Endothelial cell of umbilical vein (primary cell): ENCODE measurements around the gene MICALL2. TPM values are rescaled to one million over a fixed set of nuclear protein-coding genes. Genes with fewer than 3 reads are reported as not detected.

Experiments used
- BruUV-seq: library from RNA; stranded (reverse); fragments of 400-500 nt; replicated peaks from 2 replicates; lab custom pipeline; 2021; lab: Mats Ljungman, UMichigan
- CTCF ChIA-PET: fragments of 300-600, 350-600 bp; sonication (Branson Sonifier 250); formaldehyde crosslinking; loops from one replicate; lab custom pipeline; 2021; ENCODE audit warnings: antibody characterized with exemption, inconsistent platforms; lab: Charles Lee
- POLR2A ChIA-PET: fragments of 300-600, 350-600 bp; sonication (Branson Sonifier 250); formaldehyde crosslinking; loops from one replicate; lab custom pipeline; 2021; ENCODE audit warnings: antibody characterized with exemption, inconsistent platforms; lab: Charles Lee
- DNase-seq: peaks from one replicate; pipeline ENCODE4 v3.0.0-alpha.2; 2011; ENCODE audit warnings: low read depth, low spot score
- FAIRE-seq: peaks from 2 replicates; lab custom pipeline; 2011; peaks lifted over from hg19 to GRCh38; lab: Jason Lieb, UNC
- H2AFZ ChIP-seq: 2 replicates; pipeline ENCODE4 v1.6.0; 2012; ENCODE audit warnings: low read depth, low read length, control low read depth, inconsistent platforms
- H3K27ac ChIP-seq: 2 replicates; pipeline ENCODE4 v1.5.1; 2011; ENCODE audit warnings: low read depth, mild to moderate bottlenecking, control low read depth, low read length, moderate library complexity; ENCODE audit not compliant: insufficient read depth
- H3K27me3 ChIP-seq, 2 experiments: 2 replicates each; pipeline versions ENCODE4 v1.6.0 to v1.6.1; 2011; ENCODE audit warnings: low read length in 2 of 2, mixed read lengths in 1 of 2; ENCODE audit not compliant: control insufficient read depth in 2 of 2, insufficient read depth in 2 of 2
- H3K36me3 ChIP-seq, 2 experiments: 2 replicates in 1 of 2; 3 replicates in 1 of 2; pipeline ENCODE4 v1.5.1; 2011; ENCODE audit warnings: low read length in 2 of 2, mild to moderate bottlenecking in 1 of 2, moderate library complexity in 1 of 2; ENCODE audit not compliant: control insufficient read depth in 2 of 2, insufficient read depth in 2 of 2; ENCODE audit errors: extremely low read depth in 1 of 2
- H3K4me1 ChIP-seq: 3 replicates; pipeline ENCODE4 v1.5.1; 2011; ENCODE audit warnings: mild to moderate bottlenecking, low read length; ENCODE audit not compliant: control insufficient read depth, insufficient read depth; ENCODE audit errors: extremely low read depth
- H3K4me2 ChIP-seq: 2 replicates; pipeline ENCODE4 v1.6.1; 2011; ENCODE audit warnings: low read length, control low read depth, mixed read lengths; ENCODE audit not compliant: insufficient read depth
- H3K4me3 ChIP-seq, 3 experiments: fragments of 200-600 bp in 1 of 3; sonication (generic), shearing (Covaris generic) in 1 of 3; replicated peaks in 1 of 3; 2 replicates each; pipeline ENCODE4 v1.5.1; 2011 to 2016; ENCODE audit warnings: control low read depth in 3 of 3, low read length in 3 of 3, mild to moderate bottlenecking in 2 of 3, inconsistent platforms in 1 of 3, low read depth in 1 of 3, moderate library complexity in 1 of 3; ENCODE audit not compliant: insufficient read depth in 1 of 3
- H3K79me2 ChIP-seq: 2 replicates; pipeline ENCODE4 v1.6.0; 2012; ENCODE audit warnings: low read length, inconsistent platforms; ENCODE audit not compliant: control insufficient read depth, insufficient read depth
- H3K9ac ChIP-seq: replicated peaks from 2 replicates; pipeline ENCODE3; 2011; ENCODE audit warnings: low read length, control low read depth; ENCODE audit not compliant: insufficient read depth; ENCODE audit errors: extremely low read depth
- H3K9me1 ChIP-seq: replicated peaks from 3 replicates; pipeline ENCODE4 v1.6.0; 2011; ENCODE audit warnings: mild to moderate bottlenecking, low read length; ENCODE audit not compliant: control insufficient read depth, insufficient read depth; ENCODE audit errors: extremely low read depth
- H3K9me3 ChIP-seq: replicated peaks from 2 replicates; pipeline ENCODE4 v1.5.1; 2012; ENCODE audit warnings: low read length, inconsistent platforms; ENCODE audit not compliant: control insufficient read depth, insufficient read depth
- H4K20me1 ChIP-seq: replicated peaks from 2 replicates; pipeline ENCODE3; 2011; ENCODE audit warnings: mild to moderate bottlenecking, low read length; ENCODE audit not compliant: control insufficient read depth, insufficient read depth; ENCODE audit errors: extremely low read depth
- CTCF ChIP-seq, 2 donors: IDR thresholded peaks; 1 replicate in 1 of 2; 2 replicates in 1 of 2; pipeline ENCODE4 v1.5.1; 2011; ENCODE audit warnings: low read length in 2 of 2, mild to moderate bottlenecking in 2 of 2, moderate library complexity in 2 of 2, control low read depth in 1 of 2, inconsistent platforms in 1 of 2, low read depth in 1 of 2; ENCODE audit not compliant: insufficient read depth in 1 of 2; ENCODE audit errors: extremely low read depth in 1 of 2
- EZH2 ChIP-seq: IDR thresholded peaks from 2 replicates; pipeline ENCODE4 v1.6.1; 2012; ENCODE audit warnings: borderline replicate concordance, low read depth, mild to moderate bottlenecking, moderate library complexity, low read length, inconsistent platforms; ENCODE audit not compliant: severe bottlenecking
- FOS ChIP-seq: IDR thresholded peaks from 2 replicates; pipeline ENCODE4 v1.6.1; 2011; ENCODE audit warnings: mild to moderate bottlenecking, low read length, moderate library complexity, borderline replicate concordance; ENCODE audit not compliant: insufficient read depth
- GATA2 ChIP-seq: IDR thresholded peaks from 2 replicates; pipeline ENCODE4 v1.7.0; 2011; ENCODE audit warnings: low read depth, mild to moderate bottlenecking, moderate library complexity, mixed read lengths, low read length; ENCODE audit not compliant: insufficient read length, insufficient read depth
- JUN ChIP-seq: IDR thresholded peaks from 2 replicates; pipeline ENCODE4 v1.6.1; 2011; ENCODE audit warnings: borderline replicate concordance, low read depth; ENCODE audit not compliant: insufficient read length, insufficient read depth
- MAX ChIP-seq: IDR thresholded peaks from 2 replicates; pipeline ENCODE4 v1.6.1; 2011; ENCODE audit not compliant: insufficient read depth, insufficient read length
- MYC ChIP-seq: IDR thresholded peaks from one replicate; pipeline ENCODE4 v1.6.1; 2011; ENCODE audit warnings: mild to moderate bottlenecking, low read depth, low read length
- POLR2A ChIP-seq: IDR thresholded peaks from 2 replicates; pipeline ENCODE4 v1.6.1; 2012; ENCODE audit warnings: low read depth, mild to moderate bottlenecking, control low read depth, low read length
- POLR2AphosphoS5 ChIP-seq: IDR thresholded peaks from 2 replicates; pipeline ENCODE4 v1.6.1; 2012; ENCODE audit warnings: low read depth, mild to moderate bottlenecking, control low read depth, low read length, moderate library complexity; ENCODE audit not compliant: insufficient read depth
- dilution Hi-C: fragments of 300-500 bp; cut with MboI; formaldehyde crosslinking; loops from one replicate; pipeline ENCODE4 v1.15.0; 2019; ENCODE audit warnings: low sequenced_read_pairs; ENCODE audit not compliant: extremely low pct_ligation_motif_present
- intact Hi-C: fragments of 100-400 bp; cut with micrococcal nuclease; formaldehyde crosslinking; loops from one replicate; pipeline ENCODE4 v1.10.0; 2022
- polyA plus RNA-seq, 4 experiments: library from polyadenylated mRNA; depleted of rRNA in 3 of 4; stranded (reverse) in 3 of 4; unstranded in 1 of 4; fragments of >200 nt; gene quantifications; 2 replicates each; pipeline versions ENCODE4 v1.2.1 to v1.2.3, GENCODE V29; 2011 to 2012; ENCODE audit warnings: missing spikeins in 1 of 4
- total RNA-seq: library from RNA; stranded (reverse); gene quantifications from 2 replicates; pipeline ENCODE4 v1.2.3, GENCODE V29; 2021

Gene MICALL2
- total and polyA plus RNA-seq, 2 donors (not counting 3 experiments of a cell fraction or from before 2014, with no cell fraction given): 29.8 to 46.3 TPM

GRCh38 chr7:1431634-1432380 is 27.5 kb downstream of the MICALL2 start:
- BruUV-seq: no TSS peak
- intact Hi-C loops: loop anchor here (2.0 to 5.0 kb wide), 3 partner anchors 43 to 237 kb away; no protein-coding TSS in a partner anchor
- H2AFZ ChIP-seq: no peak overlapping the region

More at GRCh38 chr7:1431634-1432380, 27.5 kb downstream of the MICALL2 start:
- dilution Hi-C loops: no loop called here
- DNase-seq (no peak), FAIRE-seq (no peak)
- no peaks in the 10 kb centered on the region for H3K9me1 ChIP-seq
- H4K20me1 ChIP-seq: no peaks in the 10 kb centered on the region
- no peak overlapping the region for H3K9ac ChIP-seq
- TF ChIP-seq MYC (no peak), GATA2 (no peak), CTCF (IDR thresholded peaks at IDR 0.05; ENCODE audit: extremely low read depth in 1 of 2, insufficient read depth in 1 of 2, low read depth in 1 of 2, low read length in 2 of 2) (no peak), EZH2 (no peak), JUN (no peak), FOS (no peak), POLR2AphosphoS5 (no peak), POLR2A (no peak), MAX (no peak)
- CTCF ChIA-PET: interaction anchor here (0.6 to 3.1 kb wide), 32 partner anchors 8 to 249 kb away, joined by 3 to 39 read pairs (median 4); partner anchors contain the start of gene MICALL2
- H3K36me3 ChIP-seq: no peaks in the 10 kb centered on the region
- no peak overlapping the region for H3K4me2 ChIP-seq
- no peaks in the 10 kb centered on the region for H3K79me2 ChIP-seq
- no peaks in the 10 kb centered on the region for H3K4me1 ChIP-seq
- no peaks in the 10 kb centered on the region for H3K27me3 ChIP-seq
- POLR2A ChIA-PET: interaction anchor here (0.6 kb wide), 1 partner anchor 19 kb away, joined by 3 read pairs; no protein-coding TSS in a partner anchor
- no peak overlapping the region for H3K4me3 ChIP-seq
- H3K9me3 ChIP-seq: no peaks in the 10 kb centered on the region
- H3K27ac ChIP-seq: no peak overlapping the region
